ENCODE measurements around the gene EXT2. TPM values are rescaled to one million over a fixed set of nuclear protein-coding genes. Genes with fewer than 3 reads are reported as not detected.

Gene EXT2
- polyA plus RNA-seq, 1 of the 3 experiments (the other 2 are of a cell fraction), result 92.9 TPM

DNA sequence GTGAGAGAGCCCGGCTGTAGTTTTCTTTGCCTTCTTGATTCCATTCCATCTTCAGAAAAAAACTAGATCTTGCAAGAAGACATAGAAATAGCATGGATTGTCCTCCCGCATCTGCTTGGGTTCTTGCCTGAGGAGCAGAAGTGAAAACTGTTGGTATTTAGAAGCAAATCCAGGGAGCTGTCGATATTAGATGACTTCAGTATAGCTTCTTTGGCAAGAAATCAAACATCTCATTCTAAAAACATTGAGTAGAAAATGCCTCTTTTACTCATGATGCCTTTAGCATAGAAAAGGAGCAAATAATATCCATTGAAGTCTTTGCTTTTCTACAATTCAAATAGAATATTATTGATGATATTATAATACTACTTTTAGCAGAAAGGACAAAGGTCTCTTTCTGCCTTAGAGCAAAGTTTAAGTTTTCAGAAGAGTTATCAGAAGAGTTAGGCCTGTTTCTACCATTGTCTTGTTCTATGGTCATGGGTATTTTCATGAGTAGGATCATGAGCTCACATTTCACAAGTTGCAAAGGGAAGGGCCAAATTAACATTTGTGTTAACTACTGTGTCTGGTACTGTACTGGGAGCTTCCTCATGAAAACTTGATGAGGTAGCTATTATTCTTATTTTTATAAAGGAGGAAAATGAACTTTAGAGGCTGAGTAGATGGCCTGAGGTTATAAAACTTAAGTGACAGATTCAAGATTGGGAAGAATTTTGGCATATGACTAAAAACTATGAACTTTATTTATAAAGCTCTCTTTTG is 49.7 kb downstream of the EXT2 start (continued):
- TF ChIP-seq REST (IDR thresholded peaks at IDR 0.05; ENCODE audit: low read depth, low read length) (no peak), RFX5 (IDR thresholded peaks at IDR 0.05; ENCODE audit: low read length) (no peak), FOSL2 (IDR thresholded peaks at IDR 0.05; ENCODE audit: borderline replicate concordance, low read depth) (no peak), POLR2AphosphoS5 (IDR thresholded peaks at IDR 0.05; ENCODE audit: low read depth, low read length) (no peak), CHD2 (IDR thresholded peaks at IDR 0.05; ENCODE audit: low read length, partially characterized antibody) (no peak)

DNA sequence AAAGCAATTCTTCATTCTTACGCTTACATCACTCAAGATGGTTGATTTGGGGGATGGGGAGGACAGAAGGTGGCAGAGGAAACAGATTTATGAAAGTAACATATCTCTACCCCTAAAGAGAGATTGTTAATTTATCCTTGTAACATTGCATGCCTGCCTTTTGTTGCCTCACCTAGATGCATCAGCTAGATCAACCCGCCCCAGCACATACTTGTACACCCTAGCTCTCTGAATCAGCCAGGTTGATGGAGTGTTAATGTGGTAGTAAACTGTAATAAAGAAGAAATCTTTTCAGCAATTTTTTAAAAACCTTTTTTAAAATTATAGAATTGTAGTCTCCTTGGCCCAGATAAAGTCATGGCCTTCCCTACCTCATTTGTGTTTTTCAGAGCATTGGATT is 51.5 kb downstream of the EXT2 start:
- no peaks in the 10 kb centered on the region for H3K79me2 ChIP-seq (ENCODE audit: insufficient read depth)
- H3K27me3 ChIP-seq (ENCODE audit: insufficient read depth), result no peaks in the 10 kb centered on the region
- peaks cover 7% of the 10 kb centered on the region for H3F3A ChIP-seq (replicated peaks; ENCODE audit: insufficient read depth)
- H3K4me2 ChIP-seq, result no peak overlapping the region
- no peak for DNase-seq
- no peak overlapping the region for H3K27ac ChIP-seq (ENCODE audit: low read depth in 2 of 2, low read length in 1 of 2)
- H3K36me3 ChIP-seq (replicated peaks in 1 of 2; ENCODE audit: control insufficient read depth in 1 of 2, insufficient read depth in 2 of 2, low read length in 1 of 2), result peaks cover 26 to 40% of the 10 kb centered on the region in 2 experiments
- H3K9me2 ChIP-seq, result no peaks in the 10 kb centered on the region
- peaks cover 0 to 16% of the 10 kb centered on the region in 2 experiments; a peak in 1 of 4 replicates for H3K4me1 ChIP-seq (ENCODE audit: control insufficient read depth in 1 of 2, insufficient read depth in 2 of 2, low read depth in 1 of 2, low read length in 1 of 2)
- TF ChIP-seq TCF12 (IDR thresholded peaks at IDR 0.05), result no peak
- TF ChIP-seq MXI1 (IDR thresholded peaks at IDR 0.05; ENCODE audit: low read depth, low read length), result no peak
- TF ChIP-seq USF1 (IDR thresholded peaks at IDR 0.05; ENCODE audit: borderline replicate concordance, low read depth), result no peak
- no peak for TF ChIP-seq EP300 (IDR thresholded peaks at IDR 0.05; ENCODE audit: borderline replicate concordance in 1 of 2, low read depth in 1 of 2, low read length in 1 of 2)
- H3K9ac ChIP-seq, result no peak overlapping the region
- H3K9me3 ChIP-seq, result no peaks in the 10 kb centered on the region
- ChIA-PET POLR2A (no interaction called here), CTCF (interaction anchor here (1.8 to 6.0 kb wide), 2 partner anchors 14 to 53 kb away, joined by 5 to 30 read pairs; no protein-coding TSS in a partner anchor)
- H3K4me3 ChIP-seq (ENCODE audit: low read depth in 2 of 2, low read length in 1 of 2), result no peak overlapping the region
- 93% methylated on average over 2 of the region's 2 CpGs for WGBS (ENCODE audit: low lambda C conversion rate)
- H4K20me1 ChIP-seq (ENCODE audit: insufficient read depth), result no peaks in the 10 kb centered on the region; the same call in 1 of the 2 replicates
- H2AFZ ChIP-seq (ENCODE audit: low read depth), result no peak overlapping the region

- ChIA-PET CTCF (interaction anchor here (6.0 kb wide), 1 partner anchor 14 kb away, joined by 30 read pairs; no protein-coding TSS in a partner anchor), POLR2A (no interaction called here)
- Histone ChIP-seq H3K4me1 (ENCODE audit: control insufficient read depth in 1 of 2, insufficient read depth in 2 of 2, low read depth in 1 of 2, low read length in 1 of 2) (peaks cover 0 to 16% of the 10 kb centered on the region in 2 experiments; a peak in 1 of 4 replicates), H2AFZ (ENCODE audit: low read depth) (no peak overlapping the region), H3K4me3 (ENCODE audit: low read depth in 2 of 2, low read length in 1 of 2) (no peak overlapping the region), H3K27me3 (ENCODE audit: insufficient read depth) (no peaks in the 10 kb centered on the region), H4K20me1 (ENCODE audit: insufficient read depth) (no peaks in the 10 kb centered on the region; the same call in 1 of the 2 replicates), H3K27ac (ENCODE audit: low read depth in 2 of 2, low read length in 1 of 2) (no peak overlapping the region), H3K79me2 (ENCODE audit: insufficient read depth) (no peaks in the 10 kb centered on the region), H3K36me3 (replicated peaks in 1 of 2; ENCODE audit: control insufficient read depth in 1 of 2, insufficient read depth in 2 of 2, low read length in 1 of 2) (peaks cover 28 to 37% of the 10 kb centered on the region in 2 experiments), H3K9me3 (no peaks in the 10 kb centered on the region), H3F3A (replicated peaks; ENCODE audit: insufficient read depth) (peaks cover 7% of the 10 kb centered on the region), H3K4me2 (no peak overlapping the region), H3K9me2 (no peaks in the 10 kb centered on the region), H3K9ac (no peak overlapping the region)
- WGBS (ENCODE audit: low lambda C conversion rate), result 98% methylated on average over 3 of the region's 3 CpGs
- TF ChIP-seq RXRA (IDR thresholded peaks at IDR 0.05; ENCODE audit: borderline replicate concordance, low read depth) (no peak), RCOR1 (IDR thresholded peaks at IDR 0.05; ENCODE audit: low read length) (no peak), TAF1 (IDR thresholded peaks at IDR 0.05; ENCODE audit: borderline replicate concordance, low read depth, low read length) (no peak), CTCF (IDR thresholded peaks at IDR 0.05) (no peak), NRF1 (IDR thresholded peaks at IDR 0.05; ENCODE audit: low read depth, low read length) (no peak), GATA2 (CRISPR knock-in tag; IDR thresholded peaks at IDR 0.05) (no peak), MXI1 (IDR thresholded peaks at IDR 0.05; ENCODE audit: low read depth, low read length) (no peak), RFX5 (IDR thresholded peaks at IDR 0.05; ENCODE audit: low read length) (no peak), SIN3A (IDR thresholded peaks at IDR 0.05; ENCODE audit: borderline replicate concordance, low read depth, low read length) (no peak), GABPA (IDR thresholded peaks at IDR 0.05; ENCODE audit: low read depth) (no peak), CHD2 (IDR thresholded peaks at IDR 0.05; ENCODE audit: low read length, partially characterized antibody) (no peak)
- DNase-seq, result no peak
Observed at GRCh38 chr11:44147751-44148150, 52.3 kb downstream of the EXT2 start.
